NCI-H1105 (cell line): ENCODE data around the gene PSD2.
A peak's percentile ranks its signal among the peaks of the same experiment; 100 is the strongest.

Experiments
- DNase-seq: peaks from one replicate; lab custom pipeline; 2025; lab: John Stamatoyannopoulos, UW

Gene PSD2

GRCh38 chr5:139837711-139838380 lies 42.2 kb downstream of the PSD2 start:
- DNase-seq = no peak

GRCh38 chr5:139838381-139839197 lies 43.0 kb downstream of the PSD2 start:
- no peak for DNase-seq

DNA sequence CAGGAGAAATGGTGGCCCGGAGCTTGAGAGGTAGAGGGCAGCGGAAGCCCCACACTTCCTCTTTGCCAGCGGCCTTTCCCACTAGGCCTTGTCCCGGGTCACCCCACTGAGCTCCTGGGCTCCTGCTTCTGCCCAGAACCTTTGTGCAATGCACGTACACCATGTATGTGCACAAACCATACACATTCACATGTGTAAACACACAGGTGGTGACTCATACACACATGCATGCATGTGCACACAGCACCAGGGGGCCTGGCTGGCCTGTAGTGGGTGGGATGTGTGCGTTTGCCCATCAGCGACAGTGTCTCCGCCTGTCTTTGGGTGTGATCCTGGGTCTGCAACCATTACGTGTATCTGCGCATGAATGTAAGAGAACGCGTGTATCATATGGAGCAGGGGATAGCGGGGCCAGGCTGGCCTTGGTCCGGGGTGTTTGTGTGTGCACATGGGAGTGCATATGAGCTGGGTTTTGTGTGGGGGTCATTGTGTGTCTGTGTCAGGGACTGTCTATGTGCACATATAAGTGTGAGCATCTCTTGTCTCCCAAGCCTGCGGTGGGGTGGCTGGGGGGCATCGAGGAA lies 43.7 kb downstream of the PSD2 start:
- no peak for DNase-seq

DNA sequence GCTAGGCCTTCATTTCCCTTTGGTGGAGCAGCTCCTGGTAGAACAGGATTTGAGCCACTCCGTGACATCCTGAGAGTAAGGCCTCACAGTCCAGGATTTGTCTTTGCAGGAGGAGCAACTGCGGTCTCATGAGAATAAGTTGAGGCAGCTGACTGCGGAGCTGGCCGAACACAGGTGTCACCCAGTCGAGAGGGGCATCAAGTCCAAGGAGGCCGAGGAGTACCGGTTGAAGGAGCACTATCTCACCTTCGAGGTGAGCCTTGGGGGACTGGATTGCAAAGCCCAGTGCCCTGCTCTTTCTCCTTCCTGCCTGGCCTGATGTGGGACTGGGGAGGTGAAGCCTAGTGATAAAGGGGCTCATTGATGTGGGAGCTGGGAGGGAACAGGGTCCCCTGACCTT lies 44.3 kb downstream of the PSD2 start:
- DNase-seq = no peak

DNA sequence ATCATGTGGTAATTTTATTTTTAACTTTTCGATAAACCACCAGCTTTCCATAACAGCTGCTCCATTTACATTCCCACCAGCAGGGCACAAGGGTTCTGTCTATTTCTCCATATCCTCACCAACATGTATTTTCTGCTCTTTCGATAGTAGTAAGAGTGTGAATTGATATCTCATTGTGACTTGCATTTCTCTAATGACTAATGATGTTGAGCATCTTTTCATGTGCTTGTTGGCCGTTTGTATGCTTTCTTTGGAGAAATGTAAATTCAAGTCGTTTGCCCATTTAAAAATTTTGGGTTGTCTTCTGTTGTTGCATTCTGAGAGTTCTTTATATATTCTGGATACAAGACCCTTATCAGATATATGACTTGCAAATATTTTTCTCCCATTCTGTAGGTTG lies 45.9 kb downstream of the PSD2 start:
- DNase-seq = no peak

GRCh38 chr5:139842321-139842720 lies 46.7 kb downstream of the PSD2 start:
- DNase-seq = no peak

DNA sequence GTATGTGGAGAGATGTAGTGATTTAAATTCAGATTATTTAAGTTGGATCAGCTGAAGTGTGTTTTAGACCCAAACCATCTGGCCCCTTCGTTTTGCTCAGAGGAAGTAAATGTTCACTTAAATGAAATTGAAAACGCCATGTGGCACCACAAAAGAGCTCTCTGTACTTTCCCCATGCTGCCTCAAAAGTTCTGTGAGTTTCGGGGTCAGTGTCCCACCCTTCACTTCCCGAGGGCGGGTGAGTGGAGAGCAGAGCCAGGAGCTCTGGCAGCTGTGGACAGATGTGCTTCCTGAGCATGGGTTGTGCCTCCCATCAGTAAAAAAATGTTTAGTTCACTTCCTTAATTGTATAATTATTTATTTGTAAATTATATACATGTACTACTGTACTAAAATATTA lies 48.4 kb downstream of the PSD2 start:
- DNase-seq = no peak

- DNase-seq = peak; percentile 50
Observed at GRCh38 chr5:139844472-139845145, 49.0 kb downstream of the PSD2 start.

DNA sequence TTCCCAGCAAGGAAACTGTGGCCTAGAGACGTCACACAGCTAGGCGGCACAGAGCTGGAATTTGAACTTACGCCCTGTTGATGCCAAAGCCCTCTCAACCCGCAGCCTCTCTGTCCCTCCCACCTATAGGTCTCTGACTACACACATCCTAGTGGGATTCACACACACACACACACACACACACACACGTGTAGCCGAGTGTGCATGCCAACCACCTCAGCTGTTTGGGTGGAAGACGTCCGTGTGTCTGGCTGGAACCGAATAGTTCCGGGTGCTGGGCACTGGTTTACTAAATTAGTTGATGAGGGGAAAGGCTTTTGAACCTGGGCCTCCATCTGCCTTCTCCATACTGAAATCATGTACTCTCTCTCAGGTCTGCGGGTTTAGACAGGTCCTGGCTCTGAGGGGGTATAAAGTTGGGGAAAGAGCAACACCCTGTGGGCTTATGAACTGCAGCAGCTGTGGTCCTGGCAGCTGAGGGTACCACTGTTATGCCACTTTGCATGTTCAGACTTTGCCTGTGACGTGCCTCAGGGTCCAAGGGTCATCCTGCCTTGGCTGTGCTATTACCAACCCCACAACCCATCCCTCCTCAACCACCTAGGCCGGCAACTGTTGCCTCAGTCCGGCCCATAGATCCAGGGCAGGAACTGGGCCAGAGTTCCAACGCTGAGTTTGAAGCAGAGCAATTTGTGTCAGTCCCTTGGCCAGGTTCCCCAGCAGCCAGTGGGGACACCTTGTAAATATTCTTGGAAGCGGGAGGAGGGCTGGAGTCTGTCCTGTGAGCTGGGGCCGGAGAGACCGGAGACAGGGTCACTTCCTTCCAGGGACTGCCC lies 50.5 kb downstream of the PSD2 start:
- no peak for DNase-seq

DNA sequence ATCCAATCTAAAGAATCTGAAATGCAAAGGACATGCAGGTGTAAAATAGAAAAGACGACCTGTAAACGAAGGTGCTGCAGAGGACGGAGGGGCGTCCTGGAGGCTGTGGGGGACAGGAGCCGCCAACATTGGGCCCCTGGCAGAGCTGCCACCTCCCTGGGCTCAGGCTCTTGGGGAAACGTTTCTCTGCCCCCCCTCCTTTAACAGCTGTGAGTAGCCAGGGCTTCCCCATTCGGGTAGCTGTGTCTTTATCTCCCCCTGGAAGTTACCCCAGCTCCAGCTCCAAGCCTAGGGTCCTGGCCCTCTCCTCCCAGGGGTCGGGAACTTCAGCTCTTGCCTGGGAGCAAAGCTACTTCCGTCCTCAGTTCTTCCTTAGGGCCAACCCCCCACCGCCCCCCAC lies 51.5 kb downstream of the PSD2 start:
- DNase-seq = no peak

- DNase-seq = peak; percentile 24
Observed at GRCh38 chr5:139847790-139848507, 52.3 kb downstream of the PSD2 start.

- DNase-seq = no peak
Observed at GRCh38 chr5:139848508-139849100, 53.0 kb downstream of the PSD2 start.

DNA sequence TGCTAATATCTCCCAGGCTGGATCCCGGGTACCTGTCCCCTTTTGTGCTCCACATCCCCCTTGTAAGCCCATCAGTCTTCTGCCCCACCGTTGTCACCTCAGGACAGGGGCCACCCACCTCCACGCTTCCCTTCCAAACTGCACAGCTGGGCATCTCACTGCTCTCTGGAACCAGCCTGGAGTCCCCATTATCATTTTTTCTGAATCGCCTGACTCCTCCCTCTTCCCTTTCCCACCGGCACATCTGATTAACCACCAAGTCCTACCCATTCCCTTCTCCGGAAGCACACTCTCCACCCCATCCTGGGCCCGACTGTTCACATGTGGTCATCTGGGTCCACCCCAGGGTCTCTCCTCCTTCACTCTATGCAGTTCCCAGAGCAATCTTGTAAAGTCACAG lies 53.9 kb downstream of the PSD2 start:
- no peak for DNase-seq

GRCh38 chr5:139849942-139850341 lies 54.3 kb downstream of the PSD2 start:
- DNase-seq = no peak

- DNase-seq = no peak
Observed at GRCh38 chr5:139850423-139851016, 54.9 kb downstream of the PSD2 start.

DNA sequence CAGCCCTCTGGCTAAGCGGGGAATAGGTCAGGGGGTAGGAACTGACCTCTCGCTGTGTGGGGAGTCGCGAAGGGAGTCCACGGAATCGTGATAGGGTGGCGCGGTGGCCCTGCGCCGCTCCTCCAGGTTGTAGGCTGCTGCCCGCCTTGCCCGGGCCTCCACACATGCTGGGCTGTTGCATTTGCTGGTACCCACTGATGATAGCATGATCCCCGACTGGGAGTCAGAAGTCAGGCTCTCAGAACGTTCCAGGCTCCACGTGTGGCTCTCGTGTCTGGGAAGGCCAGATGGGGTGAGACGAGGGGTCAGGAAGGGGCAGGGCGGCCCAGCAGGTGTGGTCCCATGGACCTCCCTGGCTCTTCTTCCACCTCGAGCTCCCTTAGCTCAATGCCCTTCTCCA lies 56.0 kb downstream of the PSD2 start:
- no peak for DNase-seq

- no peak for DNase-seq
Observed at GRCh38 chr5:139852696-139853095, 57.1 kb downstream of the PSD2 start.

- no peak for DNase-seq
Observed at GRCh38 chr5:139854029-139854605, 58.5 kb downstream of the PSD2 start.

GRCh38 chr5:139854953-139855352 lies 59.3 kb downstream of the PSD2 start:
- no peak for DNase-seq

GRCh38 chr5:139855451-139855850 lies 59.8 kb downstream of the PSD2 start:
- no peak for DNase-seq
